K562 (cell line): ENCODE results near the gene EXOC2. TPM values are rescaled to one million over a fixed set of nuclear protein-coding genes. Genes with fewer than 3 reads are reported as not detected.

Source experiments
- CC2D1A ChIP-seq: fragments of 450-650 bp; IDR thresholded peaks from 2 replicates; pipeline ENCODE4 v1.6.1; 2017; ENCODE audit warnings: mild to moderate bottlenecking
- ELK1 ChIP-seq: sonication (generic); formaldehyde crosslinking; IDR thresholded peaks from 2 replicates; pipeline ENCODE4 v1.8.1; 2022; ENCODE audit warnings: missing genetic modification reagents
- ETV5 ChIP-seq: sonication (generic); formaldehyde crosslinking; IDR thresholded peaks from 2 replicates; pipeline ENCODE4 v1.4.0; 2020; ENCODE audit warnings: low read depth, mild to moderate bottlenecking, missing genetic modification reagents
- FOXP1 ChIP-seq: sonication (generic); formaldehyde crosslinking; IDR thresholded peaks from 2 replicates; pipeline ENCODE4 v1.8.0; 2022; ENCODE audit warnings: mild to moderate bottlenecking, missing genetic modification reagents
- PRDM10 ChIP-seq: fragments of 450-650 bp; IDR thresholded peaks from 2 replicates; pipeline ENCODE4 v1.6.1; 2018; ENCODE audit not compliant: partially characterized antibody
- RBM17 ChIP-seq: fragments of 200-400 bp; formaldehyde crosslinking; IDR thresholded peaks from 2 replicates; pipeline ENCODE4 v1.6.1; 2017; ENCODE audit warnings: low read depth, mild to moderate bottlenecking, low read length, borderline replicate concordance
- TAF1 ChIP-seq: IDR thresholded peaks from 2 replicates; pipeline ENCODE4 v1.6.1; 2011; ENCODE audit warnings: mild to moderate bottlenecking, low read length, moderate library complexity; ENCODE audit not compliant: insufficient read depth, control insufficient read depth, severe bottlenecking; ENCODE audit errors: extremely low read depth
- ZBTB7A ChIP-seq: IDR thresholded peaks from 2 replicates; pipeline ENCODE4 v1.6.1; 2011; ENCODE audit warnings: low read depth, mild to moderate bottlenecking, low read length, moderate library complexity, borderline replicate concordance; ENCODE audit not compliant: control insufficient read depth
- ZNF282 ChIP-seq: sonication (generic); formaldehyde crosslinking; IDR thresholded peaks from 2 replicates; pipeline ENCODE4 v1.8.1; 2023; ENCODE audit warnings: missing genetic modification reagents
- polyA plus RNA-seq, 8 experiments: library from polyadenylated mRNA; depleted of rRNA in 4 of 8; stranded (reverse) in 5 of 8; unstranded in 3 of 8; fragments of >200 nt; fragmentation: Nextera tagmentation in 2 of 8; fragmentation: Illumina TruSeq in 1 of 8; extraction: Ambion mirVana in 2 of 8; extraction: Trizol in 1 of 8; gene quantifications; 2 replicates each; pipeline versions ENCODE4 v1.2.1 to v1.2.3, GENCODE V29; 2011 to 2014; ENCODE audit warnings: inconsistent platforms in 1 of 8, missing spikeins in 1 of 8
- total RNA-seq, 7 experiments: library from RNA; depleted of rRNA in 6 of 7; stranded (reverse); fragments of >200 nt in 6 of 7; fragmentation: Illumina TruSeq in 2 of 7; extraction: Trizol in 2 of 7; gene quantifications; 2 replicates each; pipeline versions ENCODE4 v1.2.1 to v1.2.3, GENCODE V29; 2011 to 2021; ENCODE audit warnings: low replicate concordance in 1 of 7

The EXOC2 gene
- total and polyA plus RNA-seq, 9 of the 15 experiments (the other 6 are each of a cell fraction or from before 2014, with no cell fraction given) = 12.2 to 30.2 (median 24.2) TPM

GRCh38 chr6:692858-693722, at the start of gene EXOC2 (continued):
- peak; percentile 20 for TF ChIP-seq PRDM10
- TF ChIP-seq FOXP1 (CRISPR knock-in tag) = peak; percentile 88
- TF ChIP-seq CC2D1A = no peak
- TF ChIP-seq ZBTB7A = peak; percentile 39; the same call in 1 of the 2 replicates
- no peak for TF ChIP-seq RBM17
- no peak for TF ChIP-seq ELK1 (CRISPR knock-in tag)
- peak; percentile 75 for TF ChIP-seq TAF1
- no peak for TF ChIP-seq ZNF282 (CRISPR knock-in tag)
- TF ChIP-seq ETV5 (CRISPR knock-in tag) = peak; percentile 100
